Lower lobe of right lung (tissue), 2 donors: ENCODE data around the gene ARID4B. TPM values are rescaled to one million over a fixed set of nuclear protein-coding genes. Genes with fewer than 3 reads are reported as not detected.
"Not testable (repeated sequence)": the region's sequence is repeated elsewhere in the genome, so short reads cannot be mapped to it uniquely, and the experiment has no call there.

Experiments
- ATAC-seq, 2 donors: fragments of 200-7000 bp; cut with Tn5 transposase; one replicate each; pipeline ENCODE4 v1.9.1; 2020 to 2022; ENCODE audit warnings: mild to moderate bottlenecking in 2 of 2, moderate library complexity in 2 of 2
- DNase-seq: peaks from one replicate; pipeline ENCODE4 v3.0.0-alpha.2; 2020
- H3K27ac ChIP-seq: fragments of 200-600 bp; one replicate; pipeline ENCODE4 v1.8.0; 2022
- H3K27me3 ChIP-seq: fragments of 200-600 bp; one replicate; pipeline ENCODE4 v1.8.0; 2022; ENCODE audit warnings: low read depth
- H3K36me3 ChIP-seq: fragments of 200-600 bp; one replicate; pipeline ENCODE4 v1.8.0; 2022; ENCODE audit warnings: mild to moderate bottlenecking
- H3K4me1 ChIP-seq: fragments of 200-600 bp; one replicate; pipeline ENCODE4 v1.8.0; 2022
- H3K4me3 ChIP-seq: fragments of 200-600 bp; one replicate; pipeline ENCODE4 v1.8.0; 2022; ENCODE audit warnings: mild to moderate bottlenecking
- H3K9me3 ChIP-seq: fragments of 200-600 bp; one replicate; pipeline ENCODE4 v1.8.0; 2022
- intact Hi-C: fragments of 100-400 bp; cut with DNase I; formaldehyde crosslinking; loops from one replicate; pipeline ENCODE4 v1.11.0; 2022
- total RNA-seq: library from RNA; stranded (reverse); fragmentation: NEBNext Ultra II Directional; extraction: Animal tissue kit (Norgen Biotek cat#: 25700); gene quantifications from one replicate; pipeline ENCODE4 v1.2.1, GENCODE V29; 2021
- TF ChIP-seq, protein P1 (sequence below): fragments of 200-600 bp; IDR thresholded peaks from one replicate; pipeline ENCODE4 v1.8.0; 2022; ENCODE audit warnings: antibody characterized with exemption, mild to moderate bottlenecking
- donor health status: DM: no; HTN: yes; CAD: no; lungs with severe emphysema.

Gene ARID4B
- total RNA-seq, 1 donor from 2014 or later = 39.1 TPM

DNA sequence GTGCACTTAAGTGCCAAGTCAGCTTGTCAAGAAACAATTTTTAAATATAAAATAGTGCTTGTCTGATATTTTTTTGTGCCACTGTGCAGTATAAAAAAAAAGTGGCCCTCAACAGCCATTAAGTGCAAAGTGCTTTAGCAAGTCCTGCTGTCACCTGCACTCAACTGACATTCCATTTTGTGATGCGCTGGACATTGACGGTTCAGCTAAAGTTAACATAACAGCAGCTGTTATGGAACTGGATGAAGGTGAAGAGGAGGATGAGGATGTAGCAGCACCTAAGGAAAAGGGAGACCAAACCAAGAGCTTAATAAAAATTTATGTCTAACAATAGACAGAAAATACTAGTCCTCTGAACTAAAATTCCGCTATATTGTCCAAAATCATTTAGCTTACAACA, 159.6 kb downstream of the ARID4B start:
- TF ChIP-seq, protein P1, sequence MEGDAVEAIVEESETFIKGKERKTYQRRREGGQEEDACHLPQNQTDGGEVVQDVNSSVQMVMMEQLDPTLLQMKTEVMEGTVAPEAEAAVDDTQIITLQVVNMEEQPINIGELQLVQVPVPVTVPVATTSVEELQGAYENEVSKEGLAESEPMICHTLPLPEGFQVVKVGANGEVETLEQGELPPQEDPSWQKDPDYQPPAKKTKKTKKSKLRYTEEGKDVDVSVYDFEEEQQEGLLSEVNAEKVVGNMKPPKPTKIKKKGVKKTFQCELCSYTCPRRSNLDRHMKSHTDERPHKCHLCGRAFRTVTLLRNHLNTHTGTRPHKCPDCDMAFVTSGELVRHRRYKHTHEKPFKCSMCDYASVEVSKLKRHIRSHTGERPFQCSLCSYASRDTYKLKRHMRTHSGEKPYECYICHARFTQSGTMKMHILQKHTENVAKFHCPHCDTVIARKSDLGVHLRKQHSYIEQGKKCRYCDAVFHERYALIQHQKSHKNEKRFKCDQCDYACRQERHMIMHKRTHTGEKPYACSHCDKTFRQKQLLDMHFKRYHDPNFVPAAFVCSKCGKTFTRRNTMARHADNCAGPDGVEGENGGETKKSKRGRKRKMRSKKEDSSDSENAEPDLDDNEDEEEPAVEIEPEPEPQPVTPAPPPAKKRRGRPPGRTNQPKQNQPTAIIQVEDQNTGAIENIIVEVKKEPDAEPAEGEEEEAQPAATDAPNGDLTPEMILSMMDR = no peak
- ATAC-seq (no peak), DNase-seq (no peak)
- peaks cover 64% of the 10 kb centered on the region for H3K36me3 ChIP-seq
- H3K4me1 ChIP-seq = no peaks in the 10 kb centered on the region
- H3K4me3 ChIP-seq = no peak overlapping the region
- no peaks in the 10 kb centered on the region for H3K27me3 ChIP-seq
- intact Hi-C loops = no loop called here
- H3K27ac ChIP-seq = no peak overlapping the region
- no peaks in the 10 kb centered on the region for H3K9me3 ChIP-seq

DNA sequence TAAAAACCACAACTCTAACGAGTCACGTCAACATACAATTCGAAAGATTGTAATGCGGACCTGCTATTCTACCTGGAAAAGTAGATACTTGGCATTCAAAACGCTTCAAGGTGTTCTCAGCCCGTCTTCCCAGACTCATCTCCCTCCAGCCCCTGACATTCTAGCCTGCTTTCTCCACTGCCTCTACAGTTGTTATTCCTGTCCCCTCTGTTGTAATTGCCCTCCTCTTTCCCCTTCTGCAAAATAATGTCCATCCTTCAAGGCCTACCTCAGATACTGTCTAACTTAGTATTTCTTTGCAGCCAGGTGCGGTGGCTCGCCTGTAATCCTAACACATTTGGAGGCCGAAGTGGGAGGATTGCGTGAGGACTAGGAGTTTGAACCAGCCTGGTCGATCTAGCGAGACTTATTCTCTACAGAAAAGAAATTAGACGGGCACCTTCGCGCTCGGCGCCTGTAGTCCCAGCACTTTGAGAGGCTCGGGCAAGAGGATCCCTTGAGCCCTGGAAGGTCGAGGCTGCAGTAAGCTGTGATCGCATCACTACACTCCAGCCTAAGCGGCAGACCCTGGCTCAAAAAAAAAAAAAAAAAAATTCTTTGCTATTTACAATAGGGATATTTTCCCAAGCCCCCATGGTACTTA, 166.2 kb downstream of the ARID4B start:
- DNase-seq = no peak

DNA sequence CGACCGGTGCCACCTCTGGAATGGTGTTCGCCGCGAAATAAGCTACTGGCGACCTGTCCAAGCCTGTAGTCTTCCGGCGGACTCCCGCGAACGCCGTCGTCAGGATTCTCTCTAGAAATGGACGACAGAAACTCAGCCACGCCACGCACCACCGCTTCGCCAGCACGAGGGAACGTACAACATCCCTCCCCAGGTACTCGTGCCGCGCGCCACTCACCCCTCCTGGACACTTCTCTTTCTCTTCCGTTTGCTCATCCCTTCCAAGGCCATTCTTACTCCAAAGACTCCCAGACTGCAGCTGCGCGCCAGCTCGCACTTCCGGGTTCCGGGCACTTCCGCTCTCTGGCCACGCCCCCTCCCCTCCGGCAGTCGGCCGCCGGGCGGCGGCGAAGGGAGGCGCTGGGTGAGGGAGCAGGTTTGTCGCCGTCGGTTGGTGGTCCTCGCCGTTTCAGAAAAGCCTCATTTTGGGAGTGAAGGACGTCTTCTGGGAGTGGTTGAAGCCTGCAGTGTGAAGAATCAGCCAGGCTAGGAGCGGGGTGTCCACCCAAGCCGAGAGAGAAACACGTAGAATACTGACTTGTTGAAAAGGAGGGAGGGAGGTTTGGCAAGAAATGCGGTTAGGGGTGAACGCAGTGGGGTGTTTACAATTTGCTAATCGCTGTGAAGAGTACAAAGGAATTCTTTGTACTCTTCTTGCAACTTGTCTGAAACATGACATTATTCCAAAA, 166.9 kb downstream of the ARID4B start, which contains the start of gene RBM34:
TSS of gene RBM34 (minus strand) at position 294 of the 728 bp plus-strand sequence. CDS start at position 270, 24 bp downstream.
- H3K4me3 ChIP-seq = peak within 1 kb of the TSS; percentile 87
- no peaks in the 10 kb centered on the region for H3K27me3 ChIP-seq
- peak; percentile 99 for ATAC-seq
- H3K27ac ChIP-seq = peak within 1 kb of the TSS; percentile 95
- intact Hi-C loops = no loop called here
- peak; percentile 94 for DNase-seq
- TF ChIP-seq, protein P1 = no peak
- no peaks in the 10 kb centered on the region for H3K9me3 ChIP-seq
- H3K36me3 ChIP-seq = peaks cover 39% of the 10 kb centered on the region
- H3K4me1 ChIP-seq = peaks cover 36% of the 10 kb centered on the region

More for the DNA sequence above, 166.2 kb downstream of the ARID4B start:
- TF ChIP-seq, protein P1 = no peak
- peaks cover 35% of the 10 kb centered on the region for H3K36me3 ChIP-seq
- no peaks in the 10 kb centered on the region for H3K27me3 ChIP-seq
- peaks cover 36% of the 10 kb centered on the region for H3K4me1 ChIP-seq
- intact Hi-C loops = no loop called here
- peak overlapping the region; percentile 87 for H3K4me3 ChIP-seq
- H3K9me3 ChIP-seq = no peaks in the 10 kb centered on the region
- peak in 1 of 2 donors; percentile 1 for ATAC-seq
- H3K27ac ChIP-seq = peak overlapping the region; percentile 95

DNA sequence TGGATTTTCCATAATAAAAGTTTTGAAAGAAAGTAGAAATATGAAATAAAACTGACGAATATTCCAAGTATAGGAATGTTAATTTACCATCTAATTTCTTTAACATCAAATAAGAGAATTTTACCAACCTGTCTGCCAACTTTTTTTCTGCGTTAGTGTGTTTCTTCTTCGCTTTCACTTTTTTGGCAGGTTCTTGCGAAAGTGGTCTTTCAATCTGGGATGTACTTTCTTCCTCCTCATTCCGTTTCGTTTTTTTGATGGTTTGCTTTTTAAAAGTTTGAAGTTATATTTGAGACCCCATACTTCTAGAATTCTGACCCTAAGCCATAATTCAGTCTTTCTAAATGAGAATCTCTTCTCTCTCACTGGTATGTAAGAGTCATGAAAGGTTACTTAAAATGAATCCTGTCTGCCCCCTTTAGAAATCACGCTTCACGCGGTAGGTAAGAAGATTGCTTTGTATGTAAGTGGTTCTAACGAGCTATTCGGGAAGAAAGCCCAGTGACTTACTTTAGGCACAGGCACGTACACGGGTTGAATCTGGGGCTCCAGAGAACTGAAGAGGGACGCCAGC, 167.5 kb downstream of the ARID4B start:
- Histone ChIP-seq H3K9me3 (no peaks in the 10 kb centered on the region), H3K4me1 (peaks cover 36% of the 10 kb centered on the region), H3K4me3 (peak overlapping the region; percentile 87), H3K27me3 (no peaks in the 10 kb centered on the region), H3K27ac (peak overlapping the region; percentile 95), H3K36me3 (peaks cover 43% of the 10 kb centered on the region)
- no peak for DNase-seq
- peak; percentile 54 to 73 for ATAC-seq
- TF ChIP-seq, protein P1 = no peak
- intact Hi-C loops = no loop called here

DNA sequence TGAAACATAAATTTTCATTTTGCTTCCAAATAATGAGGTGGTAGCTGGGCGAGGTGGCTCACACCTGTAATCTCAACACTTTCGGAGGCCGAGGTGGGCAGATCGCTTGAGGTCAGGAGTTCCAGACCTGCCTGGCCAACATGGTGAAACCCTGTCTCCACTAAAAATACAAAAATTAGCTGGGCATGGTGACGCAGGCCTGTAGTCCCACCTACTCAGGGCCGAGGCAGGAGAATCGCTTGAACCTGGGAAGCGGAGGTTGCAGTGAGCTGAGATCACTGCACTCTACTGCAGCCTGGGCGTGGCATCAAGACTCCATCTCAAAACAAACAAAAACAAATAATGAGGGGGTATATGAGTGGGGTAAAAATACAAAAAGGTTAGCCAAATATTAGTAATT, 168.0 kb downstream of the ARID4B start:
- H3K9me3 ChIP-seq, H3K27me3 ChIP-seq, ATAC-seq, intact Hi-C loops, H3K27ac ChIP-seq, DNase-seq: not testable (repeated sequence)
- Histone ChIP-seq H3K4me3 (peak overlapping the region; percentile 87), H3K4me1 (peaks cover 36% of the 10 kb centered on the region), H3K36me3 (peaks cover 48% of the 10 kb centered on the region)

DNA sequence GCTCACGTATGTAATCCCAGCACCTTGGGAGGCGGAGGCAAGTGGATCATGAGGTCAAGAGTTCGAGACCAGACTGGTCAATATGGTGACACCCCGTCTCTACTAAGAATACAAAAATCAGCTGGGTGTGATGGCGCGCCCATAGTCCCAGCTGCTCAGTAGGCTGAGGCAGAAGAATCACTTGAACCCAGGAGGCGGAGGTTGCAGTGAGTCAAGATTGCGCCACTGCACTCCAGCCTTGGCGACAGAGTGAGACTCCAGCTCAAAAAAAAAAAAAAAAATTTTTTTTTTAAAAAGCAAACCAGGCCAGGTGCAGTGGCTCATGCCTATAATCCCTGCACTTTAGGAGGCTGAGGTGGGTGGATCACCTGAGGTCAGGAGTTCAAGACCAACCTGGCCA, 168.7 kb downstream of the ARID4B start:
- H3K27ac ChIP-seq, DNase-seq, H3K27me3 ChIP-seq, H3K9me3 ChIP-seq, ATAC-seq, H3K4me3 ChIP-seq, intact Hi-C loops: not testable (repeated sequence)
- Histone ChIP-seq H3K36me3 (peaks cover 55% of the 10 kb centered on the region), H3K4me1 (peaks cover 36% of the 10 kb centered on the region)
